GM21723 (cell line): ENCODE measurements around the gene ATR.
A peak's percentile ranks its signal among the peaks of the same experiment; 100 is the strongest.
"Not testable (repeated sequence)": the region's sequence is repeated elsewhere in the genome, so short reads cannot be mapped to it uniquely, and the experiment has no call there.

Source experiments
- ATAC-seq: cut with Tn5 transposase; IDR thresholded peaks from one replicate; pipeline ENCODE4 v1.9.1; 2021; ENCODE audit warnings: mild to moderate bottlenecking, moderate library complexity; ENCODE audit not compliant: unreplicated experiment

The ATR gene

GRCh38 chr3:142459096-142459495 lies 119.4 kb downstream of the ATR start:
- ATAC-seq, result no peak

GRCh38 chr3:142450881-142451280 lies 127.7 kb downstream of the ATR start:
- no peak for ATAC-seq

- no peak for ATAC-seq
Measured at GRCh38 chr3:142450189-142450588, 128.3 kb downstream of the ATR start.

GRCh38 chr3:142447852-142448823 lies 130.4 kb downstream of the ATR start, which contains the start of gene XRN1:
Gene XRN1, minus strand, starts transcription at chr3:142448037. Its CDS starts 93 bp downstream, at chr3:142447944.
- peak; percentile 82 for ATAC-seq

- peak; percentile 27 for ATAC-seq
Measured at GRCh38 chr3:142447301-142447851, 131.2 kb downstream of the ATR start.

- ATAC-seq, result peak; percentile 67
Measured at GRCh38 chr3:142445816-142446254, 132.7 kb downstream of the ATR start.

GRCh38 chr3:142444343-142444742 lies 134.2 kb downstream of the ATR start:
- no peak for ATAC-seq

GRCh38 chr3:142443060-142443459 lies 135.5 kb downstream of the ATR start:
- ATAC-seq, result not testable (repeated sequence)

- ATAC-seq, result not testable (repeated sequence)
Measured at GRCh38 chr3:142439499-142440220, 138.9 kb downstream of the ATR start.

- ATAC-seq, result not testable (repeated sequence)
Measured at GRCh38 chr3:142438096-142438495, 140.4 kb downstream of the ATR start.

GRCh38 chr3:142436951-142437585 lies 141.5 kb downstream of the ATR start:
- no peak for ATAC-seq

GRCh38 chr3:142434503-142434902 lies 144.0 kb downstream of the ATR start:
- ATAC-seq, result no peak

GRCh38 chr3:142433110-142433509 lies 145.4 kb downstream of the ATR start:
- no peak for ATAC-seq

- no peak for ATAC-seq
Measured at GRCh38 chr3:142429582-142429981, 149.0 kb downstream of the ATR start.

- no peak for ATAC-seq
Measured at GRCh38 chr3:142424754-142425153, 153.8 kb downstream of the ATR start.

GRCh38 chr3:142418926-142419592 lies 159.5 kb downstream of the ATR start:
- ATAC-seq, result no peak

GRCh38 chr3:142417302-142417701 lies 161.2 kb downstream of the ATR start:
- ATAC-seq, result no peak

- not testable (repeated sequence) for ATAC-seq
Measured at GRCh38 chr3:142400537-142400936, 178.0 kb downstream of the ATR start.
